ENCODE measurements around the gene PKP1.

The PKP1 gene

DNA sequence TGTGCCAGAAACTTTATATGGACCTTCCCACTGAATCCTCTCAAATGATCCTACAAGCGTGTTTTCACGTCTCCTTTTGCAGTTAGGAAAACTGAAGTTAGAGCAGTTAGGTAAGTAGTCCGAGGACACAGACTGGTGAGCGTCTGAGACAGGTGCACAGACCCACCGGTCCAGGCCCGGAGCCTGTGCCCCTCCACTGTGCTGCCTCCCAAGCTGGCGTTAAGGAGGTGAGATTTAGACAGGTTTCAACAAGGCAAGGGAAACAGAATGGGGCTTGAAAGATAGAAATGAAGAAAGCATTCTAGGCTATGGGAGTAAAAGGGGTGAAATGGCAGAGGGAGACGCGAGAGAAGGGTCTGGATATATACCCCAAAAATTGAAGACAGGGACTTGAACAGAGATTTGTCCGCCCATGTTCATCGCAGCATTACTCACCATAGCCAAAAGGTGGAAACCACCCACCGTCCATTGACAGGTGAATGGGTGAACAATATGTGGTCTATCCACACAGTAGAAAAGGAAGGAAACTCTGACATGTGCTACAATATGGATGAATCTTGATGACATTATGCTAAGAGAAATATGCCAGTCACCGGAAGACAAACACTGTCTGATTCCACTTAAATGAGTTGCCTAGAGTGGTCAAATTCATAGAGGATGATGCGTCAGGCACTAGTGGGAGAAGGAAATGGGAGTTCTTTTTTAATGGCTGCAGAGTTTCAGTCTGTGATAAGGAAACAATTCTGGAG lies 15.7 kb upstream of the PKP1 start:
- Histone ChIP-seq H4K8ac (ENCODE audit: low read length) (no peak overlapping the region), H3K23ac (ENCODE audit: low read length in 2 of 2) (no peak overlapping the region), H3K27me3 (ENCODE audit: control insufficient read depth in 1 of 2, insufficient read depth in 1 of 2, low read length in 2 of 2) (peaks cover 0 to 6% of the 10 kb centered on the region in 2 experiments), H3K79me1 (replicated peaks; ENCODE audit: low read length, poor library complexity, severe bottlenecking) (no peaks in the 10 kb centered on the region), H3K4me2 (ENCODE audit: low read length, poor library complexity, severe bottlenecking) (no peak overlapping the region), H2AK5ac (ENCODE audit: low read length, severe bottlenecking) (no peak overlapping the region), H3K4me3 (ENCODE audit: insufficient read depth in 1 of 2, low read depth in 1 of 2, low read length in 2 of 2) (no peak overlapping the region), H2BK15ac (ENCODE audit: low read depth, poor library complexity, severe bottlenecking) (no peak overlapping the region), H3K9ac (ENCODE audit: low read length) (no peak overlapping the region), H2BK12ac (ENCODE audit: low read length in 2 of 2) (no peak overlapping the region), H4K91ac (ENCODE audit: low read length) (no peak overlapping the region), H3K18ac (ENCODE audit: low read depth in 1 of 2, low read length in 2 of 2) (no peak overlapping the region), H3K9me3 (ENCODE audit: control insufficient read depth, low read length) (no peaks in the 10 kb centered on the region), H3K27ac (ENCODE audit: low read length, poor library complexity, severe bottlenecking) (no peak overlapping the region), H3K14ac (ENCODE audit: low read length in 2 of 2) (no peak overlapping the region), H3K4ac (ENCODE audit: low read depth in 1 of 2, low read length in 2 of 2) (no peak overlapping the region), H2BK120ac (ENCODE audit: low read depth, low read length) (no peak overlapping the region), H2AFZ (ENCODE audit: low read depth, low read length) (no peak overlapping the region), H3K36me3 (ENCODE audit: control insufficient read depth in 1 of 2, insufficient read depth in 2 of 2, low read depth in 1 of 2, low read length in 2 of 2) (no peaks in the 10 kb centered on the region), H3K4me1 (ENCODE audit: control insufficient read depth, insufficient read depth, low read depth, low read length) (peaks cover 9% of the 10 kb centered on the region), H2BK5ac (ENCODE audit: low read depth, low read length, poor library complexity, severe bottlenecking) (no peak overlapping the region)
- peak; percentile 26 for DNase-seq
- WGBS = 85% methylated on average over 14 of the region's 14 CpGs

- Histone ChIP-seq H3K4me1 (ENCODE audit: control insufficient read depth, insufficient read depth, low read depth, low read length) (peaks cover 12% of the 10 kb centered on the region), H4K8ac (ENCODE audit: low read length) (no peak overlapping the region), H2AK5ac (ENCODE audit: low read length, severe bottlenecking) (no peak overlapping the region), H3K18ac (ENCODE audit: low read depth in 1 of 2, low read length in 2 of 2) (no peak overlapping the region), H3K4me2 (ENCODE audit: low read length, poor library complexity, severe bottlenecking) (no peak overlapping the region), H3K4me3 (ENCODE audit: insufficient read depth in 1 of 2, low read depth in 1 of 2, low read length in 2 of 2) (no peak overlapping the region), H2BK120ac (ENCODE audit: low read depth, low read length) (no peak overlapping the region), H3K79me1 (replicated peaks; ENCODE audit: low read length, poor library complexity, severe bottlenecking) (no peaks in the 10 kb centered on the region), H2BK12ac (ENCODE audit: low read length in 2 of 2) (no peak overlapping the region), H3K27me3 (ENCODE audit: control insufficient read depth in 1 of 2, insufficient read depth in 1 of 2, low read length in 2 of 2) (peaks cover 0 to 6% of the 10 kb centered on the region in 2 experiments), H2BK5ac (ENCODE audit: low read depth, low read length, poor library complexity, severe bottlenecking) (no peak overlapping the region), H3K14ac (ENCODE audit: low read length in 2 of 2) (no peak overlapping the region), H3K9me3 (ENCODE audit: control insufficient read depth, low read length) (no peaks in the 10 kb centered on the region), H3K9ac (ENCODE audit: low read length) (no peak overlapping the region), H3K27ac (ENCODE audit: low read length, poor library complexity, severe bottlenecking) (no peak overlapping the region), H3K23ac (ENCODE audit: low read length in 2 of 2) (no peak overlapping the region), H3K4ac (ENCODE audit: low read depth in 1 of 2, low read length in 2 of 2) (no peak overlapping the region), H4K91ac (ENCODE audit: low read length) (no peak overlapping the region), H3K36me3 (ENCODE audit: control insufficient read depth in 1 of 2, insufficient read depth in 2 of 2, low read depth in 1 of 2, low read length in 2 of 2) (no peaks in the 10 kb centered on the region), H2BK15ac (ENCODE audit: low read depth, poor library complexity, severe bottlenecking) (no peak overlapping the region), H2AFZ (ENCODE audit: low read depth, low read length) (no peak overlapping the region)
- DNase-seq = peak; percentile 80
- WGBS = 46% methylated on average over 12 of the region's 12 CpGs
Measured at GRCh38 chr1:201268604-201269151, 14.6 kb upstream of the PKP1 start.

GRCh38 chr1:201269281-201269680 lies 14.0 kb upstream of the PKP1 start:
- H3K23ac ChIP-seq (ENCODE audit: low read length in 2 of 2) = no peak overlapping the region

GRCh38 chr1:201269900-201270410 lies 13.4 kb upstream of the PKP1 start:
- Histone ChIP-seq H2BK12ac (ENCODE audit: low read length in 2 of 2) (no peak overlapping the region), H3K14ac (ENCODE audit: low read length in 2 of 2) (no peak overlapping the region), H2AFZ (ENCODE audit: low read depth, low read length) (no peak overlapping the region), H3K4me1 (ENCODE audit: control insufficient read depth, insufficient read depth, low read depth, low read length) (peaks cover 12% of the 10 kb centered on the region), H3K4ac (ENCODE audit: low read depth in 1 of 2, low read length in 2 of 2) (no peak overlapping the region), H4K8ac (ENCODE audit: low read length) (no peak overlapping the region), H3K9ac (ENCODE audit: low read length) (no peak overlapping the region), H2BK15ac (ENCODE audit: low read depth, poor library complexity, severe bottlenecking) (no peak overlapping the region), H3K79me1 (replicated peaks; ENCODE audit: low read length, poor library complexity, severe bottlenecking) (no peaks in the 10 kb centered on the region), H4K91ac (ENCODE audit: low read length) (no peak overlapping the region), H3K4me2 (ENCODE audit: low read length, poor library complexity, severe bottlenecking) (no peak overlapping the region), H3K23ac (ENCODE audit: low read length in 2 of 2) (no peak overlapping the region), H3K18ac (ENCODE audit: low read depth in 1 of 2, low read length in 2 of 2) (no peak overlapping the region), H2AK5ac (ENCODE audit: low read length, severe bottlenecking) (no peak overlapping the region), H3K9me3 (ENCODE audit: control insufficient read depth, low read length) (no peaks in the 10 kb centered on the region), H3K4me3 (ENCODE audit: insufficient read depth in 1 of 2, low read depth in 1 of 2, low read length in 2 of 2) (no peak overlapping the region), H2BK120ac (ENCODE audit: low read depth, low read length) (no peak overlapping the region), H3K27me3 (ENCODE audit: control insufficient read depth in 1 of 2, insufficient read depth in 1 of 2, low read length in 2 of 2) (peaks cover 0 to 6% of the 10 kb centered on the region in 2 experiments), H2BK5ac (ENCODE audit: low read depth, low read length, poor library complexity, severe bottlenecking) (no peak overlapping the region), H3K36me3 (ENCODE audit: control insufficient read depth in 1 of 2, insufficient read depth in 2 of 2, low read depth in 1 of 2, low read length in 2 of 2) (no peaks in the 10 kb centered on the region), H3K27ac (ENCODE audit: low read length, poor library complexity, severe bottlenecking) (no peak overlapping the region)
- no peak for DNase-seq
- 76% methylated on average over 6 of the region's 6 CpGs for WGBS

More at GRCh38 chr1:201269281-201269680, 14.0 kb upstream of the PKP1 start:
- DNase-seq = no peak
- Histone ChIP-seq H3K4me3 (ENCODE audit: insufficient read depth in 1 of 2, low read depth in 1 of 2, low read length in 2 of 2) (no peak overlapping the region), H3K27ac (ENCODE audit: low read length, poor library complexity, severe bottlenecking) (no peak overlapping the region), H3K27me3 (ENCODE audit: control insufficient read depth in 1 of 2, insufficient read depth in 1 of 2, low read length in 2 of 2) (peaks cover 0 to 6% of the 10 kb centered on the region in 2 experiments), H3K9me3 (ENCODE audit: control insufficient read depth, low read length) (no peaks in the 10 kb centered on the region), H3K4me1 (ENCODE audit: control insufficient read depth, insufficient read depth, low read depth, low read length) (peaks cover 12% of the 10 kb centered on the region), H4K8ac (ENCODE audit: low read length) (no peak overlapping the region), H2BK12ac (ENCODE audit: low read length in 2 of 2) (no peak overlapping the region), H3K18ac (ENCODE audit: low read depth in 1 of 2, low read length in 2 of 2) (no peak overlapping the region), H3K4ac (ENCODE audit: low read depth in 1 of 2, low read length in 2 of 2) (no peak overlapping the region), H3K9ac (ENCODE audit: low read length) (no peak overlapping the region), H3K14ac (ENCODE audit: low read length in 2 of 2) (no peak overlapping the region), H2BK5ac (ENCODE audit: low read depth, low read length, poor library complexity, severe bottlenecking) (no peak overlapping the region), H2AK5ac (ENCODE audit: low read length, severe bottlenecking) (no peak overlapping the region), H3K36me3 (ENCODE audit: control insufficient read depth in 1 of 2, insufficient read depth in 2 of 2, low read depth in 1 of 2, low read length in 2 of 2) (no peaks in the 10 kb centered on the region), H4K91ac (ENCODE audit: low read length) (no peak overlapping the region), H3K4me2 (ENCODE audit: low read length, poor library complexity, severe bottlenecking) (no peak overlapping the region), H2BK120ac (ENCODE audit: low read depth, low read length) (no peak overlapping the region), H2BK15ac (ENCODE audit: low read depth, poor library complexity, severe bottlenecking) (no peak overlapping the region), H3K79me1 (replicated peaks; ENCODE audit: low read length, poor library complexity, severe bottlenecking) (no peaks in the 10 kb centered on the region), H2AFZ (ENCODE audit: low read depth, low read length) (no peak overlapping the region)
- 97% methylated on average over 7 of the region's 7 CpGs for WGBS
